ENCODE results near the gene CLPSL1. TPM values are rescaled to one million over a fixed set of nuclear protein-coding genes. Genes with fewer than 3 reads are reported as not detected.

CLPSL1 gene
- total RNA-seq, 4 donors from 2014 or later, result not detected

DNA sequence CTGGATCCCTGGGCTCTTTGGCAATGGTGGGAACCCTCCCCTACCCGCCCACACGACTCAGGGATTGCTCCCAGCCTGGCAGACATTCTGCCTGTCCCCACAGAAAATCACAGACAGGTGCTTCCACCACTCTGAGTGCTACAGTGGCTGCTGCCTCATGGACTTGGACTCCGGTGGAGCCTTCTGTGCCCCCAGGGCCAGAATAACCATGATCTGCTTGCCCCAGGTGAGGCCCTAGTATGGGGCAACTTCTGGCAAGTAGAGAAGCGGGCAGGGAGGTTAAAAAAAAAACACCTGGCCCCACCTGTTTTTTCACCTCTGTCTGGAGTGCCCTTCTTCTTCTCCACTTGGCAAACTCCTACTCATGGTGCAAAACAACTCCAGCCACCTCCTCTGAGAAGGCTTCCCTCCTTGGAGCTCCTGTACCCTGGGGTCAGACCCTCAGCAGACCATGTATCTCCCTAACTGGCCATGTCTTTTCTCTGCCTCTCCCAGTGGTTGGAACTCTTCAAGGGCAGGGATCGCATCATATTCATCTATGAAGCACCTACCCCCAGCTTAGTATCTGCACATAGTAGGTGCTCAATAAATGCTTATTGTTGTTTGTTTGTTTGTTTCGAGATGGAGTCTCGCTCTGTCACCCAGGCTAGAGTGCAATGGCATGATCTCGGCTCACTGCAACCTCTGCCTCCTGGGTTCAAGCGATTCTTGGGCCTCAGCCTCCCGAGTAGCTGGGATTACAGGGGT is 3.3 kb upstream of the CLPSL1 start:
- peaks cover 75% of the 10 kb centered on the region for H3K27me3 ChIP-seq

DNA sequence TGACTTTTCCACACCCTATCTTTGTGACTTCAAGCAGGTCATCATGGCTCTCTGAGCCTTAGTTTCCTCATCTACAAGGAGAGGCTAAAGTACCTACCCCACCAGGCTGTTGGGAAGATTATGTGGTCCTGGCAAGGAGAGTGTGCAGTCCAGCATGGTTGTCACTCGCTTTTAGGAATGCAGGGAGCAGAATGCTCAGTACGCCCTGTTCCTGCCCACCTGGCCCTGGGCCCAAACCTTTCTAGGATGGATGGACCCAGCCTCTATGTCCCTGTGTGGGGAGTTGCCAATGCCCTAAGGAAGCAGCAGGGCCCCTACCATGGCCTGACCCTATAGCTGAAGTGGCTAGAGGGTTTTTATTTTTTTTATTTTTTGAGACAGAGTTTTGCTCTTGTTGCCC is 2.4 kb upstream of the CLPSL1 start:
- Histone ChIP-seq H3K27me3 (peaks cover 69% of the 10 kb centered on the region), H3K36me3 (no peaks in the 10 kb centered on the region), H3K4me3 (no peak overlapping the region), H3K27ac (no peak overlapping the region), H3K4me1 (peaks cover 0 to 9% (median 5%) of the 10 kb centered on the region in 3 donors), H3K9me3 (no peaks in the 10 kb centered on the region)
- WGBS, 2 donors (ENCODE audit: low coverage in 1 of 2), result no CpG with 5 or more reads among the region's 2 CpGs
- TF ChIP-seq EP300 (IDR thresholded peaks at IDR 0.05) (no peak), POLR2A (IDR thresholded peaks at IDR 0.05) (no peak), POLR2AphosphoS5 (IDR thresholded peaks at IDR 0.05) (no peak)
- ATAC-seq, result no peak

More for the DNA sequence above, 3.3 kb upstream of the CLPSL1 start:
- Histone ChIP-seq H3K9me3 (no peaks in the 10 kb centered on the region), H3K27ac (no peak overlapping the region), H3K4me3 (no peak overlapping the region), H3K36me3 (no peaks in the 10 kb centered on the region), H3K4me1 (peaks cover 0 to 9% (median 5%) of the 10 kb centered on the region in 3 donors)
- TF ChIP-seq POLR2AphosphoS5 (IDR thresholded peaks at IDR 0.05) (no peak), EP300 (IDR thresholded peaks at IDR 0.05) (no peak), POLR2A (IDR thresholded peaks at IDR 0.05) (no peak)
- TF ChIP-seq, protein P1, sequence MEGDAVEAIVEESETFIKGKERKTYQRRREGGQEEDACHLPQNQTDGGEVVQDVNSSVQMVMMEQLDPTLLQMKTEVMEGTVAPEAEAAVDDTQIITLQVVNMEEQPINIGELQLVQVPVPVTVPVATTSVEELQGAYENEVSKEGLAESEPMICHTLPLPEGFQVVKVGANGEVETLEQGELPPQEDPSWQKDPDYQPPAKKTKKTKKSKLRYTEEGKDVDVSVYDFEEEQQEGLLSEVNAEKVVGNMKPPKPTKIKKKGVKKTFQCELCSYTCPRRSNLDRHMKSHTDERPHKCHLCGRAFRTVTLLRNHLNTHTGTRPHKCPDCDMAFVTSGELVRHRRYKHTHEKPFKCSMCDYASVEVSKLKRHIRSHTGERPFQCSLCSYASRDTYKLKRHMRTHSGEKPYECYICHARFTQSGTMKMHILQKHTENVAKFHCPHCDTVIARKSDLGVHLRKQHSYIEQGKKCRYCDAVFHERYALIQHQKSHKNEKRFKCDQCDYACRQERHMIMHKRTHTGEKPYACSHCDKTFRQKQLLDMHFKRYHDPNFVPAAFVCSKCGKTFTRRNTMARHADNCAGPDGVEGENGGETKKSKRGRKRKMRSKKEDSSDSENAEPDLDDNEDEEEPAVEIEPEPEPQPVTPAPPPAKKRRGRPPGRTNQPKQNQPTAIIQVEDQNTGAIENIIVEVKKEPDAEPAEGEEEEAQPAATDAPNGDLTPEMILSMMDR (IDR thresholded peaks at IDR 0.05), result no peak
- WGBS, 2 donors (ENCODE audit: low coverage in 1 of 2), result 40 to 70% methylated on average over 3 to 4 of the region's 10 CpGs
- no peak for ATAC-seq

DNA sequence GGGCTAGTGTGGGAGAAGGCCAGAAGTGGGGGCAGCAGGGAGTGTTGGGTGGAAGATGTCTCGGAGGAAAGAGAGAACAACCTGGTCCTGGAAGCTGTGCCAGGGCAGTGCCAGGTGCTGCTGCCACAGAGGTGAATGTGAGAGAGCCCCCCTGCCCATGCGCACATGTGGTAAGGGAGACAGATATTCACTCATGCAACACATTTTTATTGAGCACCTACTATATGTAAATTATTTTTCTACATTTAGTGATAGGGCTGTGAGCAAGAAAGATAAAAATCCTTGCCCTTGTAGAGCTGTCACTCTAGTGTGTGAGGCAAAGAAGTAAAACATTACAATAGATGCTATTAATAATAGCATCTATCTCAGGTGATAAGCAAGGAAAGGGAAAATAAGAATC is 471 bp downstream of the CLPSL1 start:
- peaks cover 64% of the 10 kb centered on the region for H3K27me3 ChIP-seq
- peaks cover 0 to 6% (median 4%) of the 10 kb centered on the region in 3 donors for H3K4me1 ChIP-seq
- H3K9me3 ChIP-seq, result no peaks in the 10 kb centered on the region
- TF ChIP-seq POLR2AphosphoS5 (IDR thresholded peaks at IDR 0.05) (no peak), POLR2A (IDR thresholded peaks at IDR 0.05) (no peak), EP300 (IDR thresholded peaks at IDR 0.05) (no peak)
- TF ChIP-seq, protein P1 (IDR thresholded peaks at IDR 0.05), result no peak
- WGBS, 2 donors (ENCODE audit: low coverage in 1 of 2), result 89% methylated on average over 2 of the region's 2 CpGs; no CpG with 5 or more reads in 1 of the 2 donors
- no peak for ATAC-seq
- H3K27ac ChIP-seq, result no peak overlapping the region
- H3K36me3 ChIP-seq, result no peaks in the 10 kb centered on the region
- no peak overlapping the region for H3K4me3 ChIP-seq

DNA sequence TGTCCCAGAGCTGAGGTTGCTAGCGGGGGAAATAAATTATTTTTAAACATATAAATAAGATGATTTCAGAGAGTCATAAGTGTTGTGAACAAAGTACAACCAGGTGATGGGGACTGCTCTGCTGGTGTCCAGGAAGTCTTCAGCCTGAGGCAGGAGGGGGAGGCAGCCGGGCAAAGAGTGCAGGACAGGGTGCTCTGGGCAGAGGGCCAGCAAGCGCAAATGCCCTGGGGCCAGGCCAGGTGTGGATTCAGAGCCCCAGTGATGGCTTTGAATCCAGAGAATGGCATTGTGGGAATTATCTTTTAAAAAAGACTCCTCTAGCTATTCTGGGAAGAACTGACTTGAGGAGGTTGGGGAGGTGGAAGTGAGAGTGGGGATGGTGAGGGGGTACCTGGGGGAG is 1.6 kb downstream of the CLPSL1 start:
- Histone ChIP-seq H3K9me3 (no peaks in the 10 kb centered on the region), H3K4me3 (no peak overlapping the region), H3K36me3 (no peaks in the 10 kb centered on the region), H3K27ac (no peak overlapping the region), H3K27me3 (peaks cover 64% of the 10 kb centered on the region), H3K4me1 (no peaks in the 10 kb centered on the region)
- ATAC-seq, result no peak
- TF ChIP-seq POLR2A (IDR thresholded peaks at IDR 0.05) (no peak), POLR2AphosphoS5 (IDR thresholded peaks at IDR 0.05) (no peak), EP300 (IDR thresholded peaks at IDR 0.05) (no peak)
- TF ChIP-seq, protein P1 (IDR thresholded peaks at IDR 0.05), result no peak
- WGBS, 2 donors (ENCODE audit: low coverage in 1 of 2), result 46 to 80% methylated on average over 1 to 3 of the region's 3 CpGs

DNA sequence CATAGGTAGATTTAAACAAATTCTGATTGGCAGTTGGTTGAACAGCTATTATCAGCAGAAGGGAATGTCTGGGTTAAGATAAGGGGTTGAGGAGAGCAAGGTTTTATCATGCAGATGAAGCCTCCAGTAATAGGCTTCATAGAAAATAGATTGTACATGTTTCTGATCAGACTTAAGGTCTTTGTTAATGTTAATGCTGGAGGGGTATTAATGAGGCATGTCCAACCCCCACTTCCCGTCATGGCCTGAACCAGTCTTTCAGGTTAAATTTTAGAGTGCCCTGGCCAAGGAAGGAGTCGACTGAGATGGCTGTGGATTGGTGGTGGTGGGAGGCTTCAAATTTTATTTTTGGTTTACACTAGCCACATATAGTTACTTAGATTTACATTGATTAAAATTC is 3.4 kb downstream of the CLPSL1 start:
- Histone ChIP-seq H3K4me1 (no peaks in the 10 kb centered on the region), H3K9me3 (no peaks in the 10 kb centered on the region), H3K36me3 (no peaks in the 10 kb centered on the region), H3K27me3 (peaks cover 66% of the 10 kb centered on the region), H3K4me3 (no peak overlapping the region), H3K27ac (no peak overlapping the region)
- TF ChIP-seq POLR2AphosphoS5 (IDR thresholded peaks at IDR 0.05) (no peak), POLR2A (IDR thresholded peaks at IDR 0.05) (no peak)
- TF ChIP-seq, protein P1 (IDR thresholded peaks at IDR 0.05), result no peak
- WGBS, 2 donors (ENCODE audit: low coverage in 1 of 2), result 58 to 85% methylated on average over 2 of the region's 2 CpGs
- ATAC-seq, result no peak

All from gastroesophageal sphincter (tissue), 4 donors.